Activated CD8-positive, alpha-beta T cell treated with anti-CD3 and anti-CD28 coated beads, Interleukin-2, amount 10 ng/mL, durations not matched to agents 7 days and 5 days (primary cell): ENCODE results near the gene BSG. TPM values are rescaled to one million over a fixed set of nuclear protein-coding genes. Genes with fewer than 3 reads are reported as not detected.
A peak's percentile ranks its signal among the peaks of the same experiment; 100 is the strongest.

Experiments
- ATAC-seq: fragments of 150-1000 bp; cut with Tn5 transposase; one replicate; pipeline ENCODE4 v1.10.0; 2021; ENCODE audit warnings: moderate library complexity
- CTCF ChIA-PET: fragments of 350-600 bp; sonication (Branson Sonifier 250); formaldehyde crosslinking; loops from one replicate; lab custom pipeline; 2021; ENCODE audit warnings: antibody characterized with exemption; lab: Charles Lee
- POLR2A ChIA-PET: fragments of 350-600 bp; sonication (Branson Sonifier 250); formaldehyde crosslinking; loops from one replicate; lab custom pipeline; 2021; ENCODE audit warnings: antibody characterized with exemption; lab: Charles Lee
- DNase-seq: peaks from one replicate; pipeline ENCODE4 v3.0.0-alpha.2; 2020
- H3K27ac Mint-ChIP-seq: one replicate; pipeline ENCODE4 v1.8.0; 2021; ENCODE audit warnings: mild to moderate bottlenecking, mixed read lengths
- H3K27me3 Mint-ChIP-seq: one replicate; pipeline ENCODE4 v1.8.0; 2021; ENCODE audit warnings: low read depth, mixed read lengths
- H3K36me3 Mint-ChIP-seq: one replicate; pipeline ENCODE4 v1.8.0; 2021; ENCODE audit warnings: low read depth, mixed read lengths
- H3K4me1 Mint-ChIP-seq: one replicate; pipeline ENCODE4 v1.8.0; 2021; ENCODE audit warnings: low read depth, mixed read lengths
- H3K4me3 Mint-ChIP-seq: one replicate; pipeline ENCODE4 v1.8.0; 2021; ENCODE audit warnings: mild to moderate bottlenecking, mixed read lengths
- H3K9me3 Mint-ChIP-seq: one replicate; pipeline ENCODE4 v1.8.0; 2022; ENCODE audit warnings: mixed read lengths; ENCODE audit not compliant: insufficient read depth
- total RNA-seq, 2 experiments: library from RNA; stranded (reverse); gene quantifications; one replicate each; pipeline ENCODE4 v1.2.3, GENCODE V29; 2021

BSG gene
- total RNA-seq, 2 experiments from 2014 or later = 207 to 217 TPM

- ATAC-seq = no peak
- DNase-seq = no peak
- Mint-ChIP-seq H3K4me1 (peaks cover 23% of the 10 kb centered on the region), H3K36me3 (peaks cover 12% of the 10 kb centered on the region), H3K27me3 (no peaks in the 10 kb centered on the region), H3K4me3 (no peak overlapping the region), H3K27ac (no peak overlapping the region), H3K9me3 (no peaks in the 10 kb centered on the region)
- ChIA-PET POLR2A (interaction anchor here (0.6 to 1.2 kb wide), 3 partner anchors 11 to 71 kb away, joined by 3 to 6 read pairs (median 4); partner anchors contain the start of gene CDC34), CTCF (interaction anchor here (1.6 kb wide), 2 partner anchors 10 to 31 kb away, joined by 5 to 7 read pairs; no protein-coding TSS in a partner anchor)
These were observed 30.1 kb upstream of the BSG start for GRCh38 chr19:542173-542866.

GRCh38 chr19:543910-544608 lies 28.3 kb upstream of the BSG start, which contains the start of gene GZMM:
TSS of gene GZMM (plus strand) at chr19:544053. CDS start at chr19:544072, 19 bp downstream.
- POLR2A ChIA-PET = interaction anchor here (0.8 to 1.3 kb wide), 4 partner anchors 9 to 33 kb away, joined by 3 to 4 read pairs (median 4); partner anchors contain the start of gene CDC34
- Mint-ChIP-seq H3K36me3 (peaks cover 14% of the 10 kb centered on the region), H3K27me3 (no peaks in the 10 kb centered on the region), H3K27ac (peak within 1 kb of the TSS; percentile 97), H3K4me1 (peaks cover 25% of the 10 kb centered on the region), H3K4me3 (peak within 1 kb of the TSS; percentile 87), H3K9me3 (no peaks in the 10 kb centered on the region)
- CTCF ChIA-PET = interaction anchor here (1.0 to 1.7 kb wide), 2 partner anchors 12 to 33 kb away, joined by 3 to 6 read pairs; partner anchors contain the start of gene CDC34
- DNase-seq (peak; percentile 86), ATAC-seq (peak; percentile 93)

- CTCF ChIA-PET = no interaction called here
- peaks cover 10% of the 10 kb centered on the region for H3K36me3 Mint-ChIP-seq
- DNase-seq (no peak), ATAC-seq (no peak)
- H3K4me3 Mint-ChIP-seq = no peak overlapping the region
- peaks cover 27% of the 10 kb centered on the region for H3K4me1 Mint-ChIP-seq
- H3K27me3 Mint-ChIP-seq = no peaks in the 10 kb centered on the region
- POLR2A ChIA-PET = no interaction called here
- no peaks in the 10 kb centered on the region for H3K9me3 Mint-ChIP-seq
- H3K27ac Mint-ChIP-seq = no peak overlapping the region
These were observed 25.3 kb upstream of the BSG start for GRCh38 chr19:547117-547516.

GRCh38 chr19:547836-548720 lies 24.3 kb upstream of the BSG start:
- DNase-seq (no peak), ATAC-seq (no peak)
- POLR2A ChIA-PET = no interaction called here
- peaks cover 26% of the 10 kb centered on the region for H3K4me1 Mint-ChIP-seq
- peaks cover 9% of the 10 kb centered on the region for H3K36me3 Mint-ChIP-seq
- no peaks in the 10 kb centered on the region for H3K27me3 Mint-ChIP-seq
- CTCF ChIA-PET = no interaction called here
- no peak overlapping the region for H3K27ac Mint-ChIP-seq
- no peak overlapping the region for H3K4me3 Mint-ChIP-seq
- no peaks in the 10 kb centered on the region for H3K9me3 Mint-ChIP-seq

- H3K27ac Mint-ChIP-seq = no peak overlapping the region
- H3K36me3 Mint-ChIP-seq = peaks cover 7% of the 10 kb centered on the region
- ATAC-seq (no peak), DNase-seq (no peak)
- ChIA-PET POLR2A (no interaction called here), CTCF (no interaction called here)
- H3K4me3 Mint-ChIP-seq = no peak overlapping the region
- no peaks in the 10 kb centered on the region for H3K9me3 Mint-ChIP-seq
- H3K27me3 Mint-ChIP-seq = no peaks in the 10 kb centered on the region
- peaks cover 15% of the 10 kb centered on the region for H3K4me1 Mint-ChIP-seq
These were observed 23.2 kb upstream of the BSG start for GRCh38 chr19:548886-549830.

- no peak overlapping the region for H3K4me3 Mint-ChIP-seq
- no peak overlapping the region for H3K27ac Mint-ChIP-seq
- ChIA-PET CTCF (no interaction called here), POLR2A (interaction anchor here (0.9 to 1.4 kb wide), 3 partner anchors 11 to 23 kb away, joined by 3 read pairs; partner anchors contain the start of genes CDC34 and GZMM)
- ATAC-seq (no peak), DNase-seq (no peak)
- H3K27me3 Mint-ChIP-seq = no peaks in the 10 kb centered on the region
- H3K4me1 Mint-ChIP-seq = peaks cover 5% of the 10 kb centered on the region
- no peaks in the 10 kb centered on the region for H3K9me3 Mint-ChIP-seq
- no peaks in the 10 kb centered on the region for H3K36me3 Mint-ChIP-seq
These were observed 17.6 kb upstream of the BSG start for GRCh38 chr19:554817-555216.

- Mint-ChIP-seq H3K9me3 (no peaks in the 10 kb centered on the region), H3K4me3 (no peak overlapping the region), H3K27ac (no peak overlapping the region), H3K36me3 (no peaks in the 10 kb centered on the region), H3K27me3 (no peaks in the 10 kb centered on the region), H3K4me1 (peaks cover 5% of the 10 kb centered on the region)
- ChIA-PET CTCF (no interaction called here), POLR2A (interaction anchor here (1.0 to 1.4 kb wide), 2 partner anchors 11 to 23 kb away, joined by 3 read pairs; partner anchors contain the start of genes CDC34 and GZMM)
- ATAC-seq = no peak
- no peak for DNase-seq
These were observed 17.0 kb upstream of the BSG start for GRCh38 chr19:555474-555808.

GRCh38 chr19:556611-557382 lies 15.6 kb upstream of the BSG start:
- ChIA-PET POLR2A (no interaction called here), CTCF (no interaction called here)
- peaks cover 3% of the 10 kb centered on the region for H3K4me1 Mint-ChIP-seq
- no peaks in the 10 kb centered on the region for H3K27me3 Mint-ChIP-seq
- no peak overlapping the region for H3K4me3 Mint-ChIP-seq
- DNase-seq = no peak
- no peaks in the 10 kb centered on the region for H3K9me3 Mint-ChIP-seq
- ATAC-seq = no peak
- no peaks in the 10 kb centered on the region for H3K36me3 Mint-ChIP-seq
- no peak overlapping the region for H3K27ac Mint-ChIP-seq

GRCh38 chr19:558770-559439 lies 13.5 kb upstream of the BSG start:
- CTCF ChIA-PET = no interaction called here
- no peaks in the 10 kb centered on the region for H3K27me3 Mint-ChIP-seq
- H3K4me1 Mint-ChIP-seq = peaks cover 3% of the 10 kb centered on the region
- no peak overlapping the region for H3K4me3 Mint-ChIP-seq
- ATAC-seq = no peak
- DNase-seq = no peak
- H3K27ac Mint-ChIP-seq = no peak overlapping the region
- POLR2A ChIA-PET = no interaction called here
- H3K9me3 Mint-ChIP-seq = no peaks in the 10 kb centered on the region
- no peaks in the 10 kb centered on the region for H3K36me3 Mint-ChIP-seq

- H3K27ac Mint-ChIP-seq = no peak overlapping the region
- no peak for DNase-seq
- POLR2A ChIA-PET = no interaction called here
- H3K9me3 Mint-ChIP-seq = no peaks in the 10 kb centered on the region
- CTCF ChIA-PET = no interaction called here
- no peaks in the 10 kb centered on the region for H3K27me3 Mint-ChIP-seq
- no peaks in the 10 kb centered on the region for H3K36me3 Mint-ChIP-seq
- ATAC-seq = no peak
- H3K4me3 Mint-ChIP-seq = no peak overlapping the region
- peaks cover 3% of the 10 kb centered on the region for H3K4me1 Mint-ChIP-seq
These were observed 12.3 kb upstream of the BSG start for GRCh38 chr19:560121-560520.
